ENCODE data around the gene CNTLN. TPM values are rescaled to one million over a fixed set of nuclear protein-coding genes. Genes with fewer than 3 reads are reported as not detected.

The CNTLN gene
- total and polyA plus RNA-seq, 2 of the 8 experiments (the other 6 are each of a cell fraction or from before 2014, with no cell fraction given), result 4.8 to 10.8 TPM

DNA sequence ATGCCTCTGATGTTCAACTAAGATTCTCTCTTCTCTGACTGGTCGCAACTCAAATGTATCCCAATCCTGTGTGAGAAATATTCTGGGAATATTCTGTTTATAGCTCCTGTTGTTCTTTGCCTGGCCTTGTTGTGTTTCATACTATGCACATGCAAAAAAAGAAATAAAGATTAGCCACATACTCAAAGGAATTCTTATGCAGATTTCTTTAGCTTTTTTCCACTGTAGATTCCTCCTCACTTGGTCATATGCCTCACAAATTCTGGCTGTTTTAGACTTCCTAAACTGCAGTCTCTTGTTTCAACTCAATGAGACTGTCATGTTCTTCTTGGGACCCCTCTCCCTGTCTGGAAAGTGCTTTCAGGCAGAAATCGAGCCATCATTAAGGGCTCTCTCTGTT, 226.5 kb downstream of the CNTLN start (continued):
- TF ChIP-seq, protein P1, sequence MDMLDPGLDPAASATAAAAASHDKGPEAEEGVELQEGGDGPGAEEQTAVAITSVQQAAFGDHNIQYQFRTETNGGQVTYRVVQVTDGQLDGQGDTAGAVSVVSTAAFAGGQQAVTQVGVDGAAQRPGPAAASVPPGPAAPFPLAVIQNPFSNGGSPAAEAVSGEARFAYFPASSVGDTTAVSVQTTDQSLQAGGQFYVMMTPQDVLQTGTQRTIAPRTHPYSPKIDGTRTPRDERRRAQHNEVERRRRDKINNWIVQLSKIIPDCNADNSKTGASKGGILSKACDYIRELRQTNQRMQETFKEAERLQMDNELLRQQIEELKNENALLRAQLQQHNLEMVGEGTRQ (IDR thresholded peaks at IDR 0.05; ENCODE audit: low read length), result no peak
- no peak for TF ChIP-seq SP1 (IDR thresholded peaks at IDR 0.05; ENCODE audit: low read depth, low read length)
- TF ChIP-seq CBX5 (IDR thresholded peaks at IDR 0.05; ENCODE audit: low read depth, low read length), result no peak
- TF ChIP-seq TBP (IDR thresholded peaks at IDR 0.05; ENCODE audit: low read depth, low read length), result no peak
- no peak for TF ChIP-seq POU5F1 (IDR thresholded peaks at IDR 0.05; ENCODE audit: low read depth, low read length)
- TF ChIP-seq SAP30 (IDR thresholded peaks at IDR 0.05; ENCODE audit: insufficient read depth, insufficient replicate concordance, low read length), result no peak
